Astrocyte (in vitro differentiated cells and primary cell): Measurements from ENCODE around the gene TNXB.

ENCODE experiments used
- CTCF ChIP-seq: IDR thresholded peaks from 2 replicates; pipeline ENCODE4 v1.5.1; 2011; ENCODE audit warnings: low read depth, mild to moderate bottlenecking, inconsistent platforms, low read length, moderate library complexity; ENCODE audit not compliant: insufficient read depth
- EZH2 ChIP-seq: IDR thresholded peaks from 2 replicates; pipeline ENCODE4 v1.6.1; 2012; ENCODE audit warnings: mild to moderate bottlenecking, low read length, inconsistent platforms; ENCODE audit not compliant: insufficient read depth

GRCh38 chr6:32076321-32076809, 32.8 kb downstream of the TNXB start:
- no peak for TF ChIP-seq CTCF
- no peak for TF ChIP-seq EZH2
